GM12878 (cell line): ENCODE data around the gene OR8H1. TPM values are rescaled to one million over a fixed set of nuclear protein-coding genes. Genes with fewer than 3 reads are reported as not detected.

Experiments used
- ATAC-seq: fragments of 200-7000 bp; cut with Tn5 transposase; 3 replicates; pipeline ENCODE4 v1.9.1; 2020; ENCODE audit warnings: mild to moderate bottlenecking, moderate library complexity
- BruUV-seq: library from RNA; stranded (reverse); fragments of 400-500 nt; replicated peaks from 2 replicates; lab custom pipeline; 2021; lab: Mats Ljungman, UMichigan
- CTCF ChIA-PET: fragments of 300-600 bp; sonication (Branson Sonifier 250); formaldehyde crosslinking; extraction: SDS; loops from one replicate; lab custom pipeline; 2021; ENCODE audit warnings: inconsistent platforms; lab: Yijun Ruan, JAX
- POLR2A ChIA-PET: fragments of 350-600 bp; formaldehyde crosslinking; extraction: SDS; loops from one replicate; lab custom pipeline; 2021; ENCODE audit warnings: inconsistent platforms; lab: Charles Lee
- RAD21 ChIA-PET: fragments of 300-600 bp; sonication (Branson Sonifier 250); formaldehyde crosslinking; loops from one replicate; lab custom pipeline; 2023; ENCODE audit warnings: antibody characterized with exemption; ENCODE audit not compliant: unreplicated experiment; lab: Charles Lee
- SMC1A ChIA-PET: fragments of 300-600 bp; sonication (Branson Sonifier 250); formaldehyde crosslinking; loops from one replicate; lab custom pipeline; 2023; ENCODE audit not compliant: unreplicated experiment, uncharacterized antibody; lab: Charles Lee
- DNase-seq: peaks from one replicate; pipeline ENCODE4 v3.0.0-alpha.2; 2011; ENCODE audit warnings: low read depth, low spot score
- FAIRE-seq: peaks from 3 replicates; lab custom pipeline; 2011; peaks lifted over from hg19 to GRCh38; lab: Jason Lieb, UNC
- H2AFZ ChIP-seq: 2 replicates; pipeline ENCODE4 v1.6.0; 2011; ENCODE audit warnings: low read depth, low read length, control low read depth; ENCODE audit not compliant: control insufficient read depth
- H3K27ac ChIP-seq: 2 replicates; pipeline ENCODE4 v1.5.1; 2011; ENCODE audit warnings: control low read depth; ENCODE audit not compliant: control insufficient read depth, insufficient read depth
- H3K27me3 ChIP-seq, 2 experiments: replicated peaks in 1 of 2; 2 replicates each; pipeline versions ENCODE4 v1.6.0 to v1.6.1; 2011; ENCODE audit warnings: low read length in 1 of 2; ENCODE audit not compliant: control insufficient read depth in 2 of 2, insufficient read depth in 2 of 2
- H3K36me3 ChIP-seq, 2 experiments: 2 replicates each; pipeline ENCODE4 v1.5.1; 2011; ENCODE audit warnings: low read length in 1 of 2; ENCODE audit not compliant: control insufficient read depth in 2 of 2, insufficient read depth in 2 of 2
- H3K4me1 ChIP-seq: 2 replicates; pipeline ENCODE4 v1.6.1; 2011; ENCODE audit warnings: mild to moderate bottlenecking, low read length, moderate library complexity, mixed read lengths; ENCODE audit not compliant: control insufficient read depth, insufficient read depth
- H3K4me2 ChIP-seq: 2 replicates; pipeline ENCODE4 v1.6.0; 2011; ENCODE audit warnings: control low read depth; ENCODE audit not compliant: control insufficient read depth, insufficient read depth
- H3K4me3 ChIP-seq: fragments of 200-600 bp; sonication (generic); 2 replicates; pipeline ENCODE4 v1.5.1; 2016
- H3K79me2 ChIP-seq: 2 replicates; pipeline ENCODE4 v1.6.0; 2011; ENCODE audit warnings: low read length; ENCODE audit not compliant: control insufficient read depth, insufficient read depth
- H3K9ac ChIP-seq: 2 replicates; pipeline ENCODE4 v1.8.0; 2011; ENCODE audit warnings: low read length, control low read depth, mixed read lengths; ENCODE audit not compliant: control insufficient read depth, insufficient read depth
- H3K9me3 ChIP-seq: replicated peaks from 3 replicates; pipeline ENCODE4 v1.5.1; 2011; ENCODE audit warnings: mild to moderate bottlenecking, low read length; ENCODE audit not compliant: control insufficient read depth, insufficient read depth
- H4K20me1 ChIP-seq: 2 replicates; pipeline ENCODE4 v1.6.0; 2011; ENCODE audit not compliant: control insufficient read depth, insufficient read depth
- BCL11A ChIP-seq: IDR thresholded peaks from 2 replicates; pipeline ENCODE4 v1.6.1; 2011; ENCODE audit warnings: low read depth, low read length
- EZH2 ChIP-seq: IDR thresholded peaks from 2 replicates; pipeline ENCODE4 v1.6.1; 2012; ENCODE audit warnings: low read depth, mild to moderate bottlenecking, control low read depth, inconsistent platforms, low read length, borderline replicate concordance; ENCODE audit not compliant: control insufficient read depth
- LARP7 ChIP-seq: fragments of 450-650 bp; IDR thresholded peaks from 2 replicates; pipeline ENCODE4 v1.6.1; 2017; ENCODE audit warnings: mild to moderate bottlenecking
- NR2C2 ChIP-seq: IDR thresholded peaks from 2 replicates; pipeline ENCODE4 v1.6.1; 2011; ENCODE audit warnings: borderline replicate concordance, low read depth; ENCODE audit not compliant: control insufficient read depth, insufficient read length
- NR2F1 ChIP-seq: fragments of 450-650 bp; conservative IDR thresholded peaks from 2 replicates; pipeline ENCODE4 v1.6.1; 2017; ENCODE audit warnings: mild to moderate bottlenecking
- NRF1 ChIP-seq: conservative IDR thresholded peaks from 2 replicates; pipeline ENCODE4 v1.6.1; 2011; ENCODE audit warnings: mild to moderate bottlenecking, low read depth, low read length, improper control_type of control experiment
- SIN3A ChIP-seq: IDR thresholded peaks from 2 replicates; pipeline ENCODE4 v1.6.1; 2012; ENCODE audit warnings: low read depth, low read length, improper control_type of control experiment
- SMC3 ChIP-seq: IDR thresholded peaks from 2 replicates; pipeline ENCODE4 v1.6.1; 2011; ENCODE audit warnings: low read length, improper control_type of control experiment, borderline replicate concordance
- SREBF2 ChIP-seq: IDR thresholded peaks from 2 replicates; pipeline ENCODE4 v1.6.1; 2012; ENCODE audit warnings: mild to moderate bottlenecking, low read length
- TARDBP ChIP-seq: IDR thresholded peaks from 2 replicates; pipeline ENCODE4 v1.6.1; 2016; ENCODE audit warnings: borderline replicate concordance
- TCF7 ChIP-seq: IDR thresholded peaks from 2 replicates; pipeline ENCODE4 v1.6.1; 2014; ENCODE audit warnings: antibody characterized with exemption, borderline replicate concordance
- YBX1 ChIP-seq: fragments of 450-650 bp; IDR thresholded peaks from 2 replicates; pipeline ENCODE4 v1.6.1; 2016; ENCODE audit warnings: antibody characterized with exemption
- WGBS: methylation state at CpG from one replicate; pipeline ENCODE4 v1.1.6; 2016; ENCODE audit warnings: low lambda C conversion rate; ENCODE audit not compliant: insufficient replicate concordance, insufficient coverage; ENCODE audit errors: missing lambda C conversion rate; 5-methylcytosine and 5-hydroxymethylcytosine counted together
- in situ Hi-C: fragments of 300-500 bp; cut with MboI; formaldehyde crosslinking; loops from 9 replicates; pipeline ENCODE4 v1.14.3; 2018; ENCODE audit warnings: mixed read lengths
- intact Hi-C: fragments of 100-400 bp; cut with micrococcal nuclease; formaldehyde crosslinking; loops from one replicate; pipeline ENCODE4 v1.14.2; 2022; ENCODE audit not compliant: unreplicated experiment
- polyA plus RNA-seq, 11 experiments: library from polyadenylated mRNA; depleted of rRNA in 4 of 11; unstranded in 6 of 11; stranded (reverse) in 5 of 11; fragments of >200 nt; fragmentation: Nextera tagmentation in 4 of 11; fragmentation: Illumina TruSeq in 1 of 11; extraction: Ambion mirVana in 4 of 11; extraction: Trizol in 1 of 11; gene quantifications; 1 replicate in 1 of 11; 2 replicates in 10 of 11; pipeline versions ENCODE4 v1.2.1 to v1.2.3, GENCODE V29; 2011 to 2016; ENCODE audit warnings: inconsistent platforms in 2 of 11, missing spikeins in 2 of 11, low read depth in 1 of 11
- total RNA-seq, 4 experiments: library from RNA; depleted of rRNA in 3 of 4; stranded (reverse); fragments of >200 nt in 3 of 4; fragmentation: Illumina TruSeq in 1 of 4; extraction: Trizol in 1 of 4; gene quantifications; 2 replicates each; pipeline versions ENCODE4 v1.2.1 to v1.2.3, GENCODE V29; 2013 to 2021
- TF ChIP-seq, protein P1 (sequence below): IDR thresholded peaks from 2 replicates; pipeline ENCODE4 v1.6.1; 2011; ENCODE audit warnings: low read depth, low read length, improper control_type of control experiment, borderline replicate concordance
- TF ChIP-seq, protein P2 (sequence below): IDR thresholded peaks from 2 replicates; pipeline ENCODE4 v1.6.1; 2012; ENCODE audit warnings: low read depth, low read length, improper control_type of control experiment
- TF ChIP-seq, protein P3 (sequence below): IDR thresholded peaks from 2 replicates; pipeline ENCODE4 v1.6.1; 2012; ENCODE audit warnings: low read length, inconsistent platforms
- TF ChIP-seq, protein P4 (sequence below): IDR thresholded peaks from 2 replicates; pipeline ENCODE4 v1.6.1; 2012; ENCODE audit warnings: low read depth, low read length, improper control_type of control experiment
- TF ChIP-seq, protein P5 (sequence below): fragments of 150-350 bp; IDR thresholded peaks from 2 replicates; pipeline ENCODE4 v1.6.1; 2014; ENCODE audit warnings: mild to moderate bottlenecking, low read depth, low read length
- TF ChIP-seq, protein P6 (sequence below): IDR thresholded peaks from 2 replicates; pipeline ENCODE4 v1.6.1; 2011; ENCODE audit warnings: mild to moderate bottlenecking, low read depth, low read length, moderate library complexity; ENCODE audit not compliant: insufficient replicate concordance

OR8H1 gene
- total and polyA plus RNA-seq, 10 of the 15 experiments (the other 5 are each of a cell fraction or from before 2014, with no cell fraction given): not detected

DNA sequence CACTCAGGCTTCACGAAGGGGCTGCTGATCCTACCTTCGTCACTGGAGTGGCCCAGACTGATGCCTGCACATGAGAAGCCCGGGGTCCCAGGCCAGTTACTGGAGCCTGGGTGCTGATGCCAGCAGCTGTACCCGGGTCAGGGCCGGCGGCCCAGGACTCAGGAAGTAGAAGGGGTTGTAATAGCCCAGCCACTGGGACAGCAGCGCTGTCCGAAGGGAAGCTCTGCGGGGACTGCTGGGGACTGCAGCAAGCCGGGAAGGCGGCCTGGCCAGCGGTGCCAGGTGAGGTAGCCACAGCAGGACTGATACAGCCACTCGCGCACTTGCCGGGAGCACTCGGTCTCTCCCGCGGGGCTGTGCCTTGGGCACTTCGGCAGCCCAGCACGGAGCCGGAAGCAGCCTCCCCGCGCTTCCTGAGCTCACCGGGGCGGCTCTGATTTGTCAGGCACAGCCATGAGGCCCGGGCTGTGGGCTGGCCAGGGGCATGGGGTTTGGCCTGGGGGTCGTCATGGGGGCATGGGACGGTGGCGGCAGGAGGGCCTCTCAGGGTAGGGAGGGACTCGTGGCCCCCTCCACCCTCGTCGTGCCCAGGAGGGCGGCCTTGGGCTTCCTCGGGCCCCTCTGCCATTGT lies 39.9 kb upstream of the OR8H1 start:
- no peak overlapping the region for H3K9ac ChIP-seq
- ATAC-seq: no peak
- no peak for TF ChIP-seq SMC3
- TF ChIP-seq, protein P1, sequence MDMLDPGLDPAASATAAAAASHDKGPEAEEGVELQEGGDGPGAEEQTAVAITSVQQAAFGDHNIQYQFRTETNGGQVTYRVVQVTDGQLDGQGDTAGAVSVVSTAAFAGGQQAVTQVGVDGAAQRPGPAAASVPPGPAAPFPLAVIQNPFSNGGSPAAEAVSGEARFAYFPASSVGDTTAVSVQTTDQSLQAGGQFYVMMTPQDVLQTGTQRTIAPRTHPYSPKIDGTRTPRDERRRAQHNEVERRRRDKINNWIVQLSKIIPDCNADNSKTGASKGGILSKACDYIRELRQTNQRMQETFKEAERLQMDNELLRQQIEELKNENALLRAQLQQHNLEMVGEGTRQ: no peak
- TF ChIP-seq NR2F1: no peak
- no peak for TF ChIP-seq NRF1
- no peak for TF ChIP-seq YBX1
- TF ChIP-seq, protein P2, sequence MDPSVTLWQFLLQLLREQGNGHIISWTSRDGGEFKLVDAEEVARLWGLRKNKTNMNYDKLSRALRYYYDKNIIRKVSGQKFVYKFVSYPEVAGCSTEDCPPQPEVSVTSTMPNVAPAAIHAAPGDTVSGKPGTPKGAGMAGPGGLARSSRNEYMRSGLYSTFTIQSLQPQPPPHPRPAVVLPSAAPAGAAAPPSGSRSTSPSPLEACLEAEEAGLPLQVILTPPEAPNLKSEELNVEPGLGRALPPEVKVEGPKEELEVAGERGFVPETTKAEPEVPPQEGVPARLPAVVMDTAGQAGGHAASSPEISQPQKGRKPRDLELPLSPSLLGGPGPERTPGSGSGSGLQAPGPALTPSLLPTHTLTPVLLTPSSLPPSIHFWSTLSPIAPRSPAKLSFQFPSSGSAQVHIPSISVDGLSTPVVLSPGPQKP: no peak
- TF ChIP-seq LARP7: no peak
- no peak for TF ChIP-seq EZH2
- no peak for TF ChIP-seq SIN3A
- TF ChIP-seq TARDBP: no peak
- TF ChIP-seq TCF7: no peak
- TF ChIP-seq, protein P3, sequence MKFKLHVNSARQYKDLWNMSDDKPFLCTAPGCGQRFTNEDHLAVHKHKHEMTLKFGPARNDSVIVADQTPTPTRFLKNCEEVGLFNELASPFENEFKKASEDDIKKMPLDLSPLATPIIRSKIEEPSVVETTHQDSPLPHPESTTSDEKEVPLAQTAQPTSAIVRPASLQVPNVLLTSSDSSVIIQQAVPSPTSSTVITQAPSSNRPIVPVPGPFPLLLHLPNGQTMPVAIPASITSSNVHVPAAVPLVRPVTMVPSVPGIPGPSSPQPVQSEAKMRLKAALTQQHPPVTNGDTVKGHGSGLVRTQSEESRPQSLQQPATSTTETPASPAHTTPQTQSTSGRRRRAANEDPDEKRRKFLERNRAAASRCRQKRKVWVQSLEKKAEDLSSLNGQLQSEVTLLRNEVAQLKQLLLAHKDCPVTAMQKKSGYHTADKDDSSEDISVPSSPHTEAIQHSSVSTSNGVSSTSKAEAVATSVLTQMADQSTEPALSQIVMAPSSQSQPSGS: no peak
- TF ChIP-seq, protein P4, sequence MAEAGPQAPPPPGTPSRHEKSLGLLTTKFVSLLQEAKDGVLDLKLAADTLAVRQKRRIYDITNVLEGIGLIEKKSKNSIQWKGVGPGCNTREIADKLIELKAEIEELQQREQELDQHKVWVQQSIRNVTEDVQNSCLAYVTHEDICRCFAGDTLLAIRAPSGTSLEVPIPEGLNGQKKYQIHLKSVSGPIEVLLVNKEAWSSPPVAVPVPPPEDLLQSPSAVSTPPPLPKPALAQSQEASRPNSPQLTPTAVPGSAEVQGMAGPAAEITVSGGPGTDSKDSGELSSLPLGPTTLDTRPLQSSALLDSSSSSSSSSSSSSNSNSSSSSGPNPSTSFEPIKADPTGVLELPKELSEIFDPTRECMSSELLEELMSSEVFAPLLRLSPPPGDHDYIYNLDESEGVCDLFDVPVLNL: no peak
- TF ChIP-seq BCL11A: no peak
- TF ChIP-seq, protein P5, sequence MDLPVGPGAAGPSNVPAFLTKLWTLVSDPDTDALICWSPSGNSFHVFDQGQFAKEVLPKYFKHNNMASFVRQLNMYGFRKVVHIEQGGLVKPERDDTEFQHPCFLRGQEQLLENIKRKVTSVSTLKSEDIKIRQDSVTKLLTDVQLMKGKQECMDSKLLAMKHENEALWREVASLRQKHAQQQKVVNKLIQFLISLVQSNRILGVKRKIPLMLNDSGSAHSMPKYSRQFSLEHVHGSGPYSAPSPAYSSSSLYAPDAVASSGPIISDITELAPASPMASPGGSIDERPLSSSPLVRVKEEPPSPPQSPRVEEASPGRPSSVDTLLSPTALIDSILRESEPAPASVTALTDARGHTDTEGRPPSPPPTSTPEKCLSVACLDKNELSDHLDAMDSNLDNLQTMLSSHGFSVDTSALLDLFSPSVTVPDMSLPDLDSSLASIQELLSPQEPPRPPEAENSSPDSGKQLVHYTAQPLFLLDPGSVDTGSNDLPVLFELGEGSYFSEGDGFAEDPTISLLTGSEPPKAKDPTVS: no peak
- TF ChIP-seq SREBF2: no peak
- TF ChIP-seq NR2C2: no peak
- TF ChIP-seq, protein P6, sequence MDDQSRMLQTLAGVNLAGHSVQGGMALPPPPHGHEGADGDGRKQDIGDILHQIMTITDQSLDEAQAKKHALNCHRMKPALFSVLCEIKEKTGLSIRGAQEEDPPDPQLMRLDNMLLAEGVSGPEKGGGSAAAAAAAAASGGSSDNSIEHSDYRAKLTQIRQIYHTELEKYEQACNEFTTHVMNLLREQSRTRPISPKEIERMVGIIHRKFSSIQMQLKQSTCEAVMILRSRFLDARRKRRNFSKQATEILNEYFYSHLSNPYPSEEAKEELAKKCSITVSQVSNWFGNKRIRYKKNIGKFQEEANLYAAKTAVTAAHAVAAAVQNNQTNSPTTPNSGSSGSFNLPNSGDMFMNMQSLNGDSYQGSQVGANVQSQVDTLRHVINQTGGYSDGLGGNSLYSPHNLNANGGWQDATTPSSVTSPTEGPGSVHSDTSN: no peak
- intact Hi-C loops (no loop called here), in situ Hi-C loops (no loop called here)
- 56% methylated on average over 15 of the region's 34 CpGs for WGBS
- FAIRE-seq: no peak
- ChIA-PET POLR2A (no interaction called here), CTCF (no interaction called here), RAD21 (no interaction called here), SMC1A (no interaction called here)
- H3K4me2 ChIP-seq: no peak overlapping the region
- H4K20me1 ChIP-seq: no peaks in the 10 kb centered on the region
- H3K9me3 ChIP-seq: no peaks in the 10 kb centered on the region
- no peak for DNase-seq
- H3K36me3 ChIP-seq: no peaks in the 10 kb centered on the region
- H3K27ac ChIP-seq: no peak overlapping the region
- H3K79me2 ChIP-seq: no peaks in the 10 kb centered on the region
- H3K4me1 ChIP-seq: no peaks in the 10 kb centered on the region
- no peak overlapping the region for H2AFZ ChIP-seq
- no peaks in the 10 kb centered on the region for H3K27me3 ChIP-seq
- no peak overlapping the region for H3K4me3 ChIP-seq
- no TSS peak for BruUV-seq
